Natural killer cell treated with Interleukin-12 subunit alpha and Interleukin-12 subunit beta and Interleukin-15 and Interleukin-18, amount 100 ng/mL, for 72 hours (primary cell): ENCODE measurements around the gene MUC2. TPM values are rescaled to one million over a fixed set of nuclear protein-coding genes. Genes with fewer than 3 reads are reported as not detected.

Source experiments
- ATAC-seq, 2 donors: fragments of 150-1000 bp; cut with Tn5 transposase in 1 of 2; sonication (Bioruptor Pico), chemical (Tn5 transposase) in 1 of 2; 2 replicates each; pipeline ENCODE4 v1.10.0; 2021
- DNase-seq: peaks from one replicate; pipeline ENCODE4 v3.0.0; 2022; ENCODE audit warnings: low spot score
- H3K27ac Mint-ChIP-seq, 2 donors: 1 replicate in 1 of 2; 2 replicates in 1 of 2; pipeline ENCODE4 v1.8.0; 2022; ENCODE audit warnings: mixed read lengths in 2 of 2, mild to moderate bottlenecking in 1 of 2, moderate library complexity in 1 of 2
- H3K27me3 Mint-ChIP-seq, 2 donors: 1 replicate in 1 of 2; 2 replicates in 1 of 2; pipeline ENCODE4 v1.8.0; 2022; ENCODE audit warnings: mixed read lengths in 2 of 2
- H3K36me3 Mint-ChIP-seq: one replicate; pipeline ENCODE4 v1.8.0; 2022; ENCODE audit warnings: mixed read lengths
- H3K4me1 Mint-ChIP-seq, 2 donors: 1 replicate in 1 of 2; 2 replicates in 1 of 2; pipeline ENCODE4 v1.8.0; 2022; ENCODE audit warnings: low read depth in 2 of 2, mixed read lengths in 2 of 2, mild to moderate bottlenecking in 1 of 2
- H3K4me3 Mint-ChIP-seq: one replicate; pipeline ENCODE4 v1.8.0; 2022; ENCODE audit warnings: mixed read lengths
- H3K9me3 Mint-ChIP-seq: 2 replicates; pipeline ENCODE4 v1.8.0; 2022; ENCODE audit warnings: mixed read lengths
- total RNA-seq, 2 donors: library from RNA; stranded (reverse); gene quantifications; one replicate each; pipeline ENCODE4 v1.2.3, GENCODE V29; 2022

The MUC2 gene
- total RNA-seq = not detected

DNA sequence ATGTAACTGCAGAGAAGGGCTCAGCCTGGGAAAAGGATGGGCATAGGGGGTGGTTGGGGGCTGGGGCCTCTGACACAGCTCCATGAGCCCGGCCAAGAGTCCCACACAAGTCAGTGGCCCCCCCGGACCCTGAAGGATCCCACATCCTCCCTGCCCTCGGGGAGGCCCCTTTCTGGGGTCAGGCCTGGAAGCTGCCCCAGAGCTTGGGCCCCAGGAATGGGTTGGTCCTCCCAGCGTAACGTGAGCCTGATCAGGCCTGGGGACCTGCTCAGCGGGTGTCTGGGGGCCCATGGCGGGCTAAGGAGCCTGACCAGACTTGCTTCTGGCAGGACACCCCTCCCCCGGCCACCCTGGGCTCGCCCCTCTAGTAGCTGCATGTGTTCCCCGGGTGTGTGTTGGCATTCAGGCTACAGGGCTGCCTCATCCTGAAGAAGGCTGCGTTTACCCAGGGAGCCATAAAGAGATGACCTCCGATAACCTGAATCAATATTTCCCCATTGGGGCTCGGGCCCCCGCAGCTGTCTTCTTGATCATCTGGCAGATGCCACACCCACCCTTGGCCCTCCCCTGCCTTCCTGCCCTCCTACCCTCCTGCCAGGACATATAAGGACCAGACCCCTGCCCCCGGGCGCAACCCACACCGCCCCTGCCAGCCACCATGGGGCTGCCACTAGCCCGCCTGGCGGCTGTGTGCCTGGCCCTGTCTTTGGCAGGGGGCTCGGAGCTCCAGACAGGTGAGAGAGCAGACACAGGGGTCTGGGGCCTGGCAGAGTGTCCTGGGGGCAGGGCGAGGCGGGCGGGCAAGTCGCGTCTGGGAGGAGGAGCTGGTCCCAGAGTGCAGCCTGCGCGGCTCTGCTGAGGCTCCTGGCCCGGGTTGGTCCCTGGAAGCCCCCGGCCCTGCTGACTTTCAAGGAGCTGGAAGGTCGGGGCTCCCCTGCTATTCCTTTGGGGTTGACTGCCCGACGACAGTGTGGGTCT lies at the start of gene MUC2:
TSS of gene MUC2 (plus strand) at position 631 of the 978 bp plus-strand sequence.
- H3K27me3 Mint-ChIP-seq = peaks cover 7 to 8% of the 10 kb centered on the region in 2 donors
- DNase-seq (peak; percentile 46), ATAC-seq (no peak)
- no peaks in the 10 kb centered on the region for H3K9me3 Mint-ChIP-seq
- no peak within 1 kb of the TSS for H3K27ac Mint-ChIP-seq
- H3K4me1 Mint-ChIP-seq = no peaks in the 10 kb centered on the region
- H3K4me3 Mint-ChIP-seq = no peak within 1 kb of the TSS
- no peaks in the 10 kb centered on the region for H3K36me3 Mint-ChIP-seq

DNA sequence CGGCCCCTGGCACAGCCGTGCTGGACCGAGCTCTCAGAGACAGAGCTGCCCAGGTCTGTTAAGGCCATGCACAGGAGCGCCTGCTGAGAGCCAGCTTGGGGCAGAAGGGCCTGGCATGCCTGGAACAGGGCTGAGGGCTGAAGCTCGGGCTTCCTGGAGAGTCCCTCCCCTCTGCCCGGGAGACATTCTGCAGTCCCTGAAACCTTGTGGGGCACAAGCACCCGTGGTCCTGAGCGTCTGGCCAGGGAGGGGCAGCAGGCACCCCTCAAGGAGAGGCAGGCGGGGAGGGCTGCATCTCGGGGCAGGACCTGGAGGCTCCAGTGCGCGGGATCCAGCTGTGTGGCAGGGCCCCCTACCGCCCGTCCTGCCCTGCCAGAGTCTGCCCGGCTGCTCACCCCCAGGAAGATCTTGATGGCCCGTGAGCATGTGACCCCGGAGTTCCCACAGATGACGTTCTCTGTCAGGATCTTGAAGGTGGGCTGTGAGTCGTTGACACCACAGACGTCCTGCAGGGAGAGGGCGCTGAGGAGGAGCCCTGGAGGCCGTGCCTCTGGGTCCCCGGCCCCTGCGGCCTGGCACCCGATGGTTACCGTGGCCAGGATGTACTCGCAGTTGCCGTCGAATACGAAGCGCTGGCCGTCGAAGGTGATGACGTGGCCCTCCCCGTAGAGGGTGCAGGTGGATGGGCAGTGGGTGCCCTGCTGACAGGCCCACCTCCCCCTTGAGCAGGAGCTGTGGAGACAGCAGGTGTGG lies 49.1 kb upstream of the MUC2 start:
- ATAC-seq (no peak), DNase-seq (no peak)
- Mint-ChIP-seq H3K4me3 (no peak overlapping the region), H3K27me3 (no peaks in the 10 kb centered on the region), H3K27ac (no peak overlapping the region), H3K4me1 (peaks cover 7% of the 10 kb centered on the region in 2 donors), H3K36me3 (no peaks in the 10 kb centered on the region), H3K9me3 (no peaks in the 10 kb centered on the region)

DNA sequence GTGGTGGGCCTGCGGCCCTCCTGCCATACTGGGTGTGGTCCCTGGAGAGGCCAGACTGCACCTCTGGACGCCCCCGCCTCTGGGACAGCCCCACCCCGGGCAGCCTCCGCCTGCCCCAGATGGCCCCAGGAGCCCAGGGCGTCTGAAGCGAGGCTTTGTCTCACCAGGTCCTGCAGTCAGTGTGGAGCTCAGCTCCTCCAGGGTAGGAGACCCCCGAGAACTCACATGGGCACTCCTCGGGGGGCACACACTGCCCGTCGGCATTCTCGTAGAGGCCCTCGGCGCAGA lies 48.6 kb upstream of the MUC2 start:
- no peak for ATAC-seq
- Mint-ChIP-seq H3K4me3 (no peak overlapping the region), H3K9me3 (no peaks in the 10 kb centered on the region), H3K27ac (no peak overlapping the region), H3K4me1 (peaks cover 7% of the 10 kb centered on the region in 2 donors), H3K27me3 (no peaks in the 10 kb centered on the region), H3K36me3 (no peaks in the 10 kb centered on the region)
- DNase-seq = no peak

DNA sequence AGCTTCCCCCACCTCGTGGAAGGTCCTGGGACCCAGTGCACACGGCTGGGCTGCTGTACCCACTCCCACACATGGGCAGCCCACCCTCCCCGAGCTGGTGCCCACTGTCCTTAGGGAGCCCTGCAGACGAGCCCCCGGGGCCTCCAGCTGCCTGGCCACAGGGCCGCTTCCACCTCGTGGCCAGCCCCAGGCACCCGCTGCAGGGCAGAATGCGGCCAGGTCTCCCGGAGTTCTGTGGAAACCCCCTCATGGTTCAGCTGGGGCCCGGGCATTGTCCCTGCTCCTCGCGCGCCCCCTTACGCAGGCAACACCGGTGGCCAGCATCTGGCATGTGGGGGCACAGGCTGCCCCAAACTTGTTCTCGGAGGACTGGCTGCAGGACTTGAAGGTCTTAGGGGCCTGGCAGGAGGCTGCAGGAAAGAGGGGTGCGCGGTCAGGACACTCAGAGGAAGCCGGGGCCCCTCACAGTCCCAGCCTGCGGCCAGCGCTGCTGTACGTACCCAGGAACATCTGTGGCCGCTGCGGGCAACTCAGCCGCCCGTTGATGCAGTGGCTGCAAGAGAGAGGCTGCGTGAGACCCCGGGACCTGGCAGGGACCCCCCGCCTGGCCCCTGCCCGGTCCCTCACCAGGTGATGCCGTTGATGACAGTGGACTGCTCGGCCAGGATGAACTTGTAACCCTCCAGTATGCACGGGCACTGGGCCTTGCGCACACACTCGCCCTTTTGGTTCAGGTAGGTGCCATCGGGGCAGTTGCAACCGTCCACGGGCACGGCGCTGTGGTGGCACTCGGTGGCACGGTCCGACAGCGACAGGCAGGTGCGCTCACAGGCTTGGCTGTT lies 47.8 kb upstream of the MUC2 start:
- H3K36me3 Mint-ChIP-seq = no peaks in the 10 kb centered on the region
- H3K4me3 Mint-ChIP-seq = no peak overlapping the region
- no peak overlapping the region for H3K27ac Mint-ChIP-seq
- DNase-seq (no peak), ATAC-seq (no peak)
- peaks cover 7% of the 10 kb centered on the region in 2 donors for H3K4me1 Mint-ChIP-seq
- no peaks in the 10 kb centered on the region for H3K9me3 Mint-ChIP-seq
- H3K27me3 Mint-ChIP-seq = no peaks in the 10 kb centered on the region

DNA sequence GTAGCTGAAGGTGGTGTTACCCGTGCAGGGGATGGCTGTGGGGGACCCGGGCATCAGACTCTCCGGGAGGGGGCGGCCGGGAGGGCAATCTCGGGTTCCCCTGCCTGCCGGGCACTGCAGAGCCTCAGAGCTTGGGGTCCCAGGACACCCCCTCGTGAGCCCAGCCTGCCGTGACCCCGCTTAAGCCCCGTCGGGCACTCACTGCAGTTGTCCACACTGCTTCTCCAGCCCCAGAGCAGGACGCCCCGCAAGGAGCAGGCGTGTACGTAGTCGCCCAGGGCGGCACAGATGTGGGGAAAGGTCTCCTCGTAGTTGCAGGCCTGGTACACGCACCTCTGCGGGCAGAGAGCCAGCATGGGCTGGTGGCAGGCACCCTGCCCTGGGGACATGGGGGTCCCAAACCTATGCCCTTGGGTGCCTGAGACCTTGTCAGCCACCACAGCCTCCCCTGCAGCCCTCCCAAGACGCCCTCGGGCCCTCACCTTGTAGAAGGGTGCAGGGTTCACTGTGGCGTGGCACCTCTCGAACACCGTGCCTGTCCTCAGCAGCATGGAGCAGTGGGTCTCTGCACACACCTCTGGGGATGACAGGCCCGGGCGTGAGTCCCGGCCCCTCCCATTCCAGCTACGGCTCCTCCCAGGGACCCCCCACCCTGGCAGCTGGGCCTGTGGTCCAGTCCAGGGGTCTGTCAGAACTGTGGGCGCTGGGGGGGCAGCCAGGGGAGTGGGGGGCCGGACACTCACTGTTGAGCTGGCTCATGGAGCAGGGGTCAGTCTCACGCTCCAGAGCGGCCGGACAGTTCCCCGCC lies 47.0 kb upstream of the MUC2 start:
- peaks cover 6% of the 10 kb centered on the region for H3K9me3 Mint-ChIP-seq
- no peaks in the 10 kb centered on the region for H3K27me3 Mint-ChIP-seq
- H3K4me3 Mint-ChIP-seq = no peak overlapping the region
- H3K27ac Mint-ChIP-seq = no peak overlapping the region
- ATAC-seq (no peak), DNase-seq (no peak)
- peaks cover 5 to 10% of the 10 kb centered on the region in 2 donors for H3K4me1 Mint-ChIP-seq
- H3K36me3 Mint-ChIP-seq = no peaks in the 10 kb centered on the region

DNA sequence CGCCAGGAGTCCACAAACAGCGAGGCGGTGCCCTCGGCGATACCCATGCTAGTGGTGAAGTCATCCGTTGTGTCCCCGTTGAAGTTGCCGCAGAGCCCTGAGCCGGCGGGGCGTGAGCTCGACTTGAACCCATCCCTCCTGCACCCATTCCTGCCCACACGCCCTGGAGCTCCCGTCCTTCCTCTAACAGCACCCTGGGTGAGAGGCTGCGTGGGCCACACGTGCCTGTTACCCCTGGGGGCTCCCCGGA lies 46.5 kb upstream of the MUC2 start:
- peaks cover 0 to 5% of the 10 kb centered on the region in 2 donors for H3K4me1 Mint-ChIP-seq
- H3K27ac Mint-ChIP-seq = no peak overlapping the region
- ATAC-seq = no peak
- H3K27me3 Mint-ChIP-seq = no peaks in the 10 kb centered on the region
- H3K9me3 Mint-ChIP-seq = peaks cover 6% of the 10 kb centered on the region
- H3K36me3 Mint-ChIP-seq = no peaks in the 10 kb centered on the region
- no peak overlapping the region for H3K4me3 Mint-ChIP-seq
- no peak for DNase-seq

DNA sequence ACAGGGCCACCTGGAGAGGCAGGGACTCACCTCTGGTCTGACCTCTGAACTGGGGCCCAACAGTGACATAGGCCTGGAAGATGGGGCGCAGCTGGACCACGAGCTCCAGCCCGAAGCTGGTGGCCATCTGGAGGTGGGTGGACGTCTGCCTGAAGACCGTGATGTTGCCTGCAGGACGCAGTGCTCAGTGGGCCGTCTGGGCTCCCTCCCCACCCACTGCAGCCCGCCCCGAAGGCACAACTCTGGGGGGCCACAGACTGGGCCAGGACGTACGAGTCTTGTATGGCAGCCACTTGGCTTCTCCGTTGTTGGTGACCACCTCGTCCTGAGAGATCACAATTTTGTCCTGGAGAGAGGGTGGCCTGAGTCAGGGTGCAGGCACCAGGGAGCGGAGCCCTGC lies 46.1 kb upstream of the MUC2 start:
- H3K36me3 Mint-ChIP-seq = no peaks in the 10 kb centered on the region
- DNase-seq = no peak
- no peak overlapping the region for H3K4me3 Mint-ChIP-seq
- no peak for ATAC-seq
- no peaks in the 10 kb centered on the region for H3K27me3 Mint-ChIP-seq
- no peak overlapping the region for H3K27ac Mint-ChIP-seq
- peaks cover 0 to 5% of the 10 kb centered on the region in 2 donors for H3K4me1 Mint-ChIP-seq
- peaks cover 6% of the 10 kb centered on the region for H3K9me3 Mint-ChIP-seq

DNA sequence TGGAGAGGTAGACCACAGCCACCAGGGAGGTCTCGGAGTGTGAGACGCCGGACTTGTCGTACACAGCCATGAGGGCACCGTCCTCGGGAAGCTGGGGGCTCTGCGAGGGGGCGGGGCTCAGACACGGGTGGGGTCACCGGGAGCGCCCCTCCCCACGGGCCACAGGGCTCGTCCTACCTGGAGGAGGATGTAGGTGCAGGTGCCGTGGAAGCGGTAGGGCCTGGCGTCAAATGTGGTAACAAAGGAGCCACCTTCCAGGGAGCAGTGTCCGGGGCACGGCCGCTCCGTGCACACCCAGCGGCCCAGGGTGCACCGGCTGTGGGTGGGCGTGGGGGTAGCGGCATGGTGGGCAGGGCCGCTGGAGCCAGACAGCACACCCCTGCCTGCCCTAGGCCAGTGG lies 45.6 kb upstream of the MUC2 start:
- H3K36me3 Mint-ChIP-seq = no peaks in the 10 kb centered on the region
- no peak overlapping the region for H3K4me3 Mint-ChIP-seq
- H3K4me1 Mint-ChIP-seq = peaks cover 0 to 5% of the 10 kb centered on the region in 2 donors
- H3K9me3 Mint-ChIP-seq = peaks cover 6% of the 10 kb centered on the region
- no peak for DNase-seq
- H3K27me3 Mint-ChIP-seq = no peaks in the 10 kb centered on the region
- no peak for ATAC-seq
- H3K27ac Mint-ChIP-seq = no peak overlapping the region

DNA sequence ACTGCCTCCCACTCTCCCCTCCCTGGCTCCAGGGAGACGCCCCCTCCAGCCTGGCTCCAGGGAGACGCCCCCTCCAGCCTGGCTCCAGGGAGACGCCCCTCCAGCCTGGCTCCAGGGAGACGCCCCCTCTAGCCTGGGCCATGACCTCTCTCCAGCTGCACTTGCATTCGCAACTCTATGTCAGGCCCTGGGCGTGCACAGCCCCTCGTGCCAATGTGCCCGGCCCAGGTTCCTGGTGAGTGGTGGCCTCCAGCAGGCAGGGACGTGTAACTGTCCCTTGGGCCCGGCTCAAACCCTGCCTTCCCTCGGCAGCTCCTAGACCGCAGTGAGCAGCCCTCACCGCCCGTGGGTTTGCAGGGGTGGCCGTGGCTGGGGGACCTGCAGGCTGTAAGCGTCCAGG lies 45.0 kb upstream of the MUC2 start:
- no peak for ATAC-seq
- no peaks in the 10 kb centered on the region for H3K36me3 Mint-ChIP-seq

DNA sequence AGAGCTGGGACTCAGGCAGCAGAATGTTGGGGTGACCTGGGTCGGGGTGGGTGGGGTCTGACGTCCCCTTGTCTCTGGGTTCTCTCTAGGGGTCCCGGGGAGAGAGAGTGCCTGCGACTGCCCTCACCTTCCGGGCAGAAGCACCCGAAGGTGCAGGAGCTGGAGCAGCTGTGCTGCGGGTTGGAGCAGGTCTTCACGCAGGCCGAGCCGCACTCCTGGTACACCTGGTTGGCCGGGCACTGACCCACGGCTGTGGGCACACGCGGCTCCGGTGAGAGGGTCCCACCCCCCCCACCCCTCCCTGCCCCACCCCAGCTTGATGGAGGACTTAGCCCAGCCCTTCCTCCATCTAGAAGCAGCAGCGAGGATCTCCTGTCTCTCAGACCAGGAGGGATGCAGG lies 44.6 kb upstream of the MUC2 start:
- DNase-seq = no peak
- H3K27me3 Mint-ChIP-seq = no peaks in the 10 kb centered on the region
- no peaks in the 10 kb centered on the region for H3K36me3 Mint-ChIP-seq
- peaks cover 6% of the 10 kb centered on the region for H3K9me3 Mint-ChIP-seq
- no peak overlapping the region for H3K27ac Mint-ChIP-seq
- no peak for ATAC-seq
- H3K4me1 Mint-ChIP-seq = peaks cover 0 to 5% of the 10 kb centered on the region in 2 donors
- H3K4me3 Mint-ChIP-seq = no peak overlapping the region

More for the DNA sequence above, 45.0 kb upstream of the MUC2 start:
- DNase-seq = no peak
- peaks cover 0 to 5% of the 10 kb centered on the region in 2 donors for H3K4me1 Mint-ChIP-seq
- H3K4me3 Mint-ChIP-seq = no peak overlapping the region
- H3K9me3 Mint-ChIP-seq = peaks cover 6% of the 10 kb centered on the region
- H3K27me3 Mint-ChIP-seq = no peaks in the 10 kb centered on the region
- no peak overlapping the region for H3K27ac Mint-ChIP-seq

DNA sequence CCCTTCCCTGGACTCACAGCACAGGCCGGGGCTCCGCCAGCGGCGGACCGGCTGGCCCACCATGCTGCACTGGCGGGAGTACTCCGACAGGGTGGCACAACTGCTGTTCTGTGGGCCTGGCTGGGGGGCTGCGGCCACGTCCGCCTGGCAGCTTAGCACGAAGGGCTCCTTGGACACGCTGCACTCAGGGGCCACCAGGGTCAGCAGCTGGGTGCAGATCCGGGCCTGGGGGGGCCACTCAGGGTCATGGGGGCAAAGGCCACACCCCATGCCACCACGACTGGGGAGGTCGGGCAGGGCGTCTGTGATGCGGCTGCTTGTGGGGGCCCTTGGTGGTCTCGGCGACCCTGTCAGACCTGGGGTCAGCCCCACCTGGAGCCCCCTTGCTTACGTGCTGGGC lies 44.1 kb upstream of the MUC2 start:
- Mint-ChIP-seq H3K27me3 (no peaks in the 10 kb centered on the region), H3K4me1 (peaks cover 0 to 5% of the 10 kb centered on the region in 2 donors), H3K4me3 (no peak overlapping the region), H3K27ac (no peak overlapping the region), H3K36me3 (no peaks in the 10 kb centered on the region), H3K9me3 (peaks cover 6% of the 10 kb centered on the region)
- ATAC-seq = no peak
- no peak for DNase-seq

DNA sequence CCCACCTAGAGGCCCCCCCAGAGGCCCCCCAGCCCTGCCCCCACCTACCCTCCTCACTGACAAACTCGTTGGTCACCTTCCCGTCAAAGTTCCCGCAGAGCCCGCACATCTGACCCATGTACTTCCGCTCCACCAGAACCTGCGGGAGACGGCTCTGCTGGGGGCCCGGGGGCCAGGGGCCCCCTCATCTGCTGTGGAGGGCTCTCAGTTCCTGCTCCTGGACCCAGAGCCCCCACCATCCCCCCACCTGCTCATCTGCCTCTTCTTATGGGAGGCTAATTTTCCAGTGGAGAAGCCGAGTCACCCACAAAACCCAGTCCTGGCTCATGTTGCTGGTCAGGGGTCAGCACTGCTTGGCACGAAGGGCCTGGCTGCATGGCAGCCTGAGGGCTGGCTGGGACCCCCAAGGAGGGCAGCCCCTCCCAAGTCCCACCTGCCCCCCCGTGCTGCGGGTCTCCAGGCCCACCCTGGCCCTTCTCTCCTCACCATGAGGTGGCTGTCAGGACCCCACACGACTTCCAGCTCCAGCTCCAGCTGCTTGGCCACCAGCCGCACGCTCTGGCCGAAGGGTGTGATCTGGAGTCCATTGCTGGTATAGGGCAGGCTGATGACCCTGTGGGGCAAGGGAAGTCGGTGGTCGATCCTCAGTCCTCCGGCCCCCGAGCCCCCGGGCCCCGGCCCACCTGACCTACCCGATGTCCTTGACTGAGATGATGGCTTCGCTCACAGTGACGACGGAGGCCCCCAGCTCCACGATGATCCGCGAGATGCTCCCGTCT lies 43.4 kb upstream of the MUC2 start:
- no peak for DNase-seq
- H3K27me3 Mint-ChIP-seq = no peaks in the 10 kb centered on the region

More for the DNA sequence above, 43.4 kb upstream of the MUC2 start:
- Mint-ChIP-seq H3K9me3 (peaks cover 6% of the 10 kb centered on the region), H3K36me3 (no peaks in the 10 kb centered on the region), H3K27ac (no peak overlapping the region), H3K4me3 (no peak overlapping the region), H3K4me1 (peaks cover 0 to 5% of the 10 kb centered on the region in 2 donors)
- ATAC-seq = no peak
